H1 (cell line): Measurements from ENCODE around the gene IGFBP4. TPM values are rescaled to one million over a fixed set of nuclear protein-coding genes. Genes with fewer than 3 reads are reported as not detected.
A peak's percentile ranks its signal among the peaks of the same experiment; 100 is the strongest.

ENCODE experiments used
- CTCF ChIA-PET: fragments of 300-600 bp; sonication (Branson Sonifier 250); formaldehyde crosslinking; loops from one replicate; lab custom pipeline; 2021; ENCODE audit not compliant: partially characterized antibody; lab: Charles Lee
- POLR2A ChIA-PET: fragments of 300-600 bp; sonication (Branson Sonifier 250); formaldehyde crosslinking; loops from one replicate; lab custom pipeline; 2021; ENCODE audit warnings: inconsistent platforms; ENCODE audit not compliant: partially characterized antibody; lab: Charles Lee
- DNase-seq, 2 experiments: peaks; one replicate each; pipeline versions ENCODE4 v3.0.0 to v3.0.0-alpha.2; 2010 to 2022; ENCODE audit warnings: low spot score in 2 of 2, low read depth in 1 of 2, mixed read lengths in 1 of 2
- FAIRE-seq: peaks from 2 replicates; lab custom pipeline; 2011; peaks lifted over from hg19 to GRCh38; lab: Jason Lieb, UNC
- H2AFZ ChIP-seq: 2 replicates; pipeline ENCODE4 v1.8.1; 2012; ENCODE audit warnings: low read length, inconsistent platforms
- H2AK5ac ChIP-seq: 2 replicates; pipeline ENCODE4 v1.6.1; 2013; ENCODE audit warnings: low read depth, low read length
- H2BK120ac ChIP-seq: replicated peaks from 2 replicates; pipeline ENCODE3; 2013; ENCODE audit warnings: low read depth, low read length, inconsistent platforms
- H2BK12ac ChIP-seq: 2 replicates; pipeline ENCODE4 v1.6.1; 2013; ENCODE audit warnings: low read depth, low read length
- H2BK15ac ChIP-seq: 2 replicates; pipeline ENCODE4 v1.6.1; 2013; ENCODE audit warnings: low read length
- H2BK20ac ChIP-seq: 2 replicates; pipeline ENCODE4 v1.6.1; 2013; ENCODE audit warnings: low read length
- H2BK5ac ChIP-seq: 2 replicates; pipeline ENCODE4 v1.6.1; 2013; ENCODE audit warnings: low read depth, low read length
- H3K14ac ChIP-seq: 2 replicates; pipeline ENCODE4 v1.6.1; 2013; ENCODE audit warnings: inconsistent platforms; ENCODE audit not compliant: insufficient read length
- H3K18ac ChIP-seq: 2 replicates; pipeline ENCODE4 v1.6.1; 2013; ENCODE audit warnings: low read length; ENCODE audit errors: extremely low read depth
- H3K23ac ChIP-seq: 2 replicates; pipeline ENCODE4 v1.6.1; 2013; ENCODE audit warnings: inconsistent platforms; ENCODE audit not compliant: insufficient read length
- H3K23me2 ChIP-seq: 2 replicates; pipeline ENCODE4 v1.6.1; 2013; ENCODE audit warnings: low read depth, low read length
- H3K27ac ChIP-seq: 2 replicates; pipeline ENCODE4 v1.6.1; 2011; ENCODE audit warnings: low read depth, low read length, inconsistent platforms
- H3K27me3 ChIP-seq, 4 experiments: replicated peaks in 1 of 4; 1 replicate in 1 of 4; 2 replicates in 3 of 4; pipeline versions ENCODE4 v1.6.1 to v1.8.1; 2011 to 2013; ENCODE audit warnings: low read length in 3 of 4, mild to moderate bottlenecking in 3 of 4, inconsistent platforms in 2 of 4, mixed read lengths in 2 of 4, moderate library complexity in 1 of 4; ENCODE audit not compliant: control insufficient read depth in 3 of 4, insufficient read depth in 3 of 4; ENCODE audit errors: extremely low read depth in 1 of 4
- H3K36me3 ChIP-seq, 4 experiments: 2 replicates each; pipeline versions ENCODE4 v1.6.1 to v1.8.1; 2011 to 2013; ENCODE audit warnings: mild to moderate bottlenecking in 4 of 4, low read length in 3 of 4, moderate library complexity in 2 of 4, control low read depth in 1 of 4, inconsistent platforms in 1 of 4; ENCODE audit not compliant: insufficient read depth in 4 of 4, control insufficient read depth in 2 of 4
- H3K4ac ChIP-seq: replicated peaks from 2 replicates; pipeline ENCODE3; 2013; ENCODE audit warnings: low read length, low read depth, mixed read lengths, inconsistent platforms; ENCODE audit not compliant: insufficient read length
- H3K4me1 ChIP-seq, 4 experiments: replicated peaks in 1 of 4; 1 replicate in 1 of 4; 2 replicates in 3 of 4; pipeline versions ENCODE4 v1.6.1 to v1.8.1; 2011 to 2013; ENCODE audit warnings: low read length in 3 of 4, inconsistent platforms in 2 of 4, mixed read lengths in 1 of 4; ENCODE audit not compliant: insufficient read depth in 4 of 4, control insufficient read depth in 3 of 4
- H3K4me2 ChIP-seq, 2 experiments: 2 replicates each; pipeline versions ENCODE4 v1.6.1 to v1.8.1; 2011 to 2013; ENCODE audit warnings: low read depth in 2 of 2, low read length in 2 of 2, control low read depth in 1 of 2, inconsistent platforms in 1 of 2, mild to moderate bottlenecking in 1 of 2; ENCODE audit not compliant: insufficient read depth in 1 of 2
- H3K4me3 ChIP-seq, 4 experiments: fragments of 200-600, 300-600 bp in 1 of 4; sonication (generic), shearing (Covaris generic), sonication (Bioruptor Twin) in 1 of 4; 2 replicates each; pipeline versions ENCODE4 v1.5.1 to v1.8.1; 2011 to 2016; ENCODE audit warnings: low read length in 4 of 4, low read depth in 3 of 4, control low read depth in 2 of 4, inconsistent platforms in 2 of 4, mild to moderate bottlenecking in 2 of 4, mixed read lengths in 1 of 4, moderate library complexity in 1 of 4; ENCODE audit not compliant: insufficient read depth in 2 of 4; ENCODE audit errors: extremely low read depth in 1 of 4
- H3K56ac ChIP-seq: replicated peaks from 2 replicates; pipeline ENCODE3; 2013; ENCODE audit warnings: low read depth, mild to moderate bottlenecking, mixed read lengths, low read length, inconsistent platforms; ENCODE audit not compliant: insufficient read length
- H3K79me1 ChIP-seq: 2 replicates; pipeline ENCODE4 v1.6.1; 2013; ENCODE audit warnings: low read depth, low read length, control low read depth
- H3K79me2 ChIP-seq, 2 experiments: 2 replicates each; pipeline versions ENCODE4 v1.6.1 to v1.8.1; 2012 to 2013; ENCODE audit warnings: low read length in 2 of 2, mild to moderate bottlenecking in 2 of 2, inconsistent platforms in 1 of 2; ENCODE audit not compliant: insufficient read depth in 2 of 2, control insufficient read depth in 1 of 2
- H3K9ac ChIP-seq, 4 experiments: replicated peaks in 1 of 4; 1 replicate in 1 of 4; 2 replicates in 3 of 4; pipeline versions ENCODE4 v1.6.1 to v1.8.1; 2011 to 2013; ENCODE audit warnings: low read depth in 3 of 4, low read length in 3 of 4, control low read depth in 2 of 4, mild to moderate bottlenecking in 2 of 4, moderate library complexity in 2 of 4, inconsistent platforms in 1 of 4; ENCODE audit errors: extremely low read depth in 1 of 4
- H3K9me3 ChIP-seq, 2 experiments: 2 replicates each; pipeline versions ENCODE4 v1.6.1 to v1.8.1; 2012 to 2013; ENCODE audit warnings: mild to moderate bottlenecking in 2 of 2, moderate library complexity in 2 of 2, control low read depth in 1 of 2, inconsistent platforms in 1 of 2, low read depth in 1 of 2, low read length in 1 of 2, mixed read lengths in 1 of 2; ENCODE audit not compliant: insufficient read depth in 2 of 2
- H4K20me1 ChIP-seq, 2 experiments: replicated peaks in 1 of 2; 2 replicates each; pipeline versions ENCODE3 to v1.8.1; 2011 to 2013; ENCODE audit warnings: inconsistent platforms in 2 of 2, low read length in 2 of 2, mild to moderate bottlenecking in 1 of 2; ENCODE audit not compliant: insufficient read depth in 2 of 2, control insufficient read depth in 1 of 2
- H4K5ac ChIP-seq: 2 replicates; pipeline ENCODE4 v1.6.1; 2013; ENCODE audit warnings: low read length, low read depth, mixed read lengths, inconsistent platforms; ENCODE audit not compliant: insufficient read length
- H4K8ac ChIP-seq: 2 replicates; pipeline ENCODE4 v1.8.0; 2013; ENCODE audit warnings: mild to moderate bottlenecking, moderate library complexity, low read length, inconsistent platforms; ENCODE audit not compliant: insufficient read depth; ENCODE audit errors: extremely low read depth
- H4K91ac ChIP-seq: replicated peaks from 2 replicates; pipeline ENCODE3; 2013; ENCODE audit warnings: low read length, mixed read lengths, inconsistent platforms; ENCODE audit not compliant: insufficient read length
- BRCA1 ChIP-seq: IDR thresholded peaks from 2 replicates; pipeline ENCODE4 v1.6.1; 2012; ENCODE audit warnings: low read depth, low read length, improper control_type of control experiment
- KDM1A ChIP-seq: fragments of 200-600, 300-600 bp; sonication (generic); IDR thresholded peaks from 2 replicates; pipeline ENCODE4 v1.7.1; 2016; ENCODE audit warnings: mild to moderate bottlenecking, low read length, borderline replicate concordance
- RAD21 ChIP-seq, 2 experiments: IDR thresholded peaks in 1 of 2; conservative IDR thresholded peaks in 1 of 2; 2 replicates each; pipeline ENCODE4 v1.6.1; 2011; ENCODE audit warnings: low read depth in 2 of 2, low read length in 2 of 2, improper control_type of control experiment in 1 of 2, inconsistent platforms in 1 of 2, mild to moderate bottlenecking in 1 of 2, moderate library complexity in 1 of 2
- SIN3A ChIP-seq, 2 experiments: IDR thresholded peaks in 1 of 2; conservative IDR thresholded peaks in 1 of 2; 2 replicates each; pipeline ENCODE4 v1.6.1; 2011 to 2012; ENCODE audit warnings: low read length in 2 of 2, improper control_type of control experiment in 1 of 2, low read depth in 1 of 2, mild to moderate bottlenecking in 1 of 2
- TAF7 ChIP-seq: optimal IDR thresholded peaks from 2 replicates; pipeline ENCODE3; 2011; ENCODE audit warnings: low read depth, mild to moderate bottlenecking, inconsistent platforms, low read length, moderate library complexity, borderline replicate concordance
- WGBS, 2 experiments: shearing (Covaris generic) in 1 of 2; methylation state at CpG; one replicate each; pipeline versions ENCODE4 v1.1.6 to v1.1.7; 2013 to 2015; ENCODE audit warnings: low lambda C conversion rate in 2 of 2, mixed read lengths in 2 of 2, inconsistent platforms in 1 of 2, low coverage in 1 of 2, missing lambda C conversion rate in 1 of 2; ENCODE audit not compliant: insufficient replicate concordance in 2 of 2, insufficient coverage in 1 of 2, insufficient read length in 1 of 2; ENCODE audit errors: extremely low coverage in 1 of 2, missing lambda C conversion rate in 1 of 2; 5-methylcytosine and 5-hydroxymethylcytosine counted together
- polyA plus RNA-seq, 7 experiments: library from polyadenylated mRNA; depleted of rRNA in 3 of 7; stranded (reverse) in 5 of 7; unstranded in 2 of 7; fragments of >200 nt in 5 of 7; fragments of 200-250 nt in 2 of 7; gene quantifications; 1 replicate in 5 of 7; 2 replicates in 1 of 7; 4 replicates in 1 of 7; pipeline versions ENCODE4 v1.2.1 to v1.2.3, GENCODE V29; 2011 to 2013; ENCODE audit warnings: missing spikeins in 2 of 7, mixed read lengths in 2 of 7
- total RNA-seq: library from RNA; stranded (reverse); fragmentation: NEBNext Ultra II Directional; extraction: Animal tissue kit (Norgen Biotek cat#: 25700); gene quantifications from 2 replicates; pipeline ENCODE4 v1.2.1, GENCODE V29; 2021
- TF ChIP-seq, protein P1 (sequence below), 3 experiments: IDR thresholded peaks; 1 replicate in 2 of 3; 2 replicates in 1 of 3; pipeline versions ENCODE4 v1.5.1 to v1.6.1; 2011; ENCODE audit warnings: low read length in 3 of 3, mild to moderate bottlenecking in 3 of 3, inconsistent platforms in 2 of 3, low read depth in 1 of 3, moderate library complexity in 1 of 3; ENCODE audit not compliant: insufficient read depth in 1 of 3; ENCODE audit errors: control extremely low read depth in 1 of 3

The IGFBP4 gene
- total and polyA plus RNA-seq, 2 of the 8 experiments (the other 6 are each of a cell fraction or from before 2014, with no cell fraction given), result 85.5 to 105 TPM

DNA sequence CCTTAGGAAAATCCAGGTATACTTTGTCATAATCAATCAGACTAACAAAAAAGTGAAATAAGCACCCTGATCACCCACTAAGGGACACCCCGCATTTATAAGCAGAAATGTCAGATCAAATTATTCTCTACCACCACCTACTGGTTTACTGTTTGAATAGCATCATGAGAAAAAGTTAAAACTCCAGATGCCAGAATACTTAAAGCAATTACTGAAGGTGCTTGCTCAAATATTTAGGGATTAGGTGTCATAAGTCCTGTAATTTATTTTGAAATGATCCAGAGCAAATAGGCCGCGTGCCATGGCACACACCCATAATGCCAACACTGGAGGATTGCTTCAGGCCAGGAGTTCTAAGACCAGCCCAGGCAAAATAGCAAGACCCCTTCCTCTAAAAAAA is 27.9 kb upstream of the IGFBP4 start:
- no peak overlapping the region for H2BK15ac ChIP-seq
- H3K9ac ChIP-seq, result no peak overlapping the region
- H2AFZ ChIP-seq, result no peak overlapping the region
- peak overlapping the region in 1 of 4 experiments; percentile 95; a peak in 1 of 8 replicates for H3K4me3 ChIP-seq
- 90% methylated on average over 3 of the region's 3 CpGs; no CpG with 5 or more reads in 1 of the 2 experiments for WGBS, 2 experiments
- H3K4ac ChIP-seq, result no peak overlapping the region
- H3K79me1 ChIP-seq, result no peaks in the 10 kb centered on the region
- no peak overlapping the region for H2BK12ac ChIP-seq
- no peak overlapping the region for H3K14ac ChIP-seq
- H2AK5ac ChIP-seq, result no peak overlapping the region
- peaks cover 5% of the 10 kb centered on the region for H3K23me2 ChIP-seq
- no peak overlapping the region for H3K23ac ChIP-seq
- no peaks in the 10 kb centered on the region for H3K9me3 ChIP-seq
- no peak overlapping the region for H4K8ac ChIP-seq
- ChIA-PET POLR2A (interaction anchor here (0.9 to 1.0 kb wide), 2 partner anchors 50 to 52 kb away, joined by 3 read pairs; no protein-coding TSS in a partner anchor), CTCF (interaction anchor here (0.7 to 5.8 kb wide), 31 partner anchors 10 to 1587 kb away, joined by 3 to 32 read pairs (median 4); partner anchors contain the start of gene TNS4)
- H3K27ac ChIP-seq, result no peak overlapping the region
- no peak overlapping the region for H2BK120ac ChIP-seq
- peaks cover 0 to 12% (median 5%) of the 10 kb centered on the region in 4 experiments; a peak in 4 of 7 replicates for H3K4me1 ChIP-seq
- H4K91ac ChIP-seq, result no peak overlapping the region
- H2BK5ac ChIP-seq, result no peak overlapping the region
- peaks cover 0 to 31% of the 10 kb centered on the region in 2 experiments; a peak in 2 of 4 replicates for H3K79me2 ChIP-seq
- no peak overlapping the region for H3K56ac ChIP-seq
- H4K5ac ChIP-seq, result no peak overlapping the region
- DNase-seq, result no peak
- H3K36me3 ChIP-seq, result peaks cover 12 to 60% (median 36%) of the 10 kb centered on the region in 4 experiments
- no peaks in the 10 kb centered on the region for H3K27me3 ChIP-seq
- peak in 1 of 2 experiments; percentile 33; a peak in 3 of 4 replicates for TF ChIP-seq RAD21 (IDR thresholded peaks at IDR 0.05 in 1 of 2, conservative IDR thresholded peaks at IDR 0.05 in 1 of 2; ENCODE audit: low read depth in 2 of 2, low read length in 2 of 2)
- TF ChIP-seq BRCA1, result peak; percentile 13; the same call in 1 of the 2 replicates
- TF ChIP-seq KDM1A, result no peak
- TF ChIP-seq, protein P1, sequence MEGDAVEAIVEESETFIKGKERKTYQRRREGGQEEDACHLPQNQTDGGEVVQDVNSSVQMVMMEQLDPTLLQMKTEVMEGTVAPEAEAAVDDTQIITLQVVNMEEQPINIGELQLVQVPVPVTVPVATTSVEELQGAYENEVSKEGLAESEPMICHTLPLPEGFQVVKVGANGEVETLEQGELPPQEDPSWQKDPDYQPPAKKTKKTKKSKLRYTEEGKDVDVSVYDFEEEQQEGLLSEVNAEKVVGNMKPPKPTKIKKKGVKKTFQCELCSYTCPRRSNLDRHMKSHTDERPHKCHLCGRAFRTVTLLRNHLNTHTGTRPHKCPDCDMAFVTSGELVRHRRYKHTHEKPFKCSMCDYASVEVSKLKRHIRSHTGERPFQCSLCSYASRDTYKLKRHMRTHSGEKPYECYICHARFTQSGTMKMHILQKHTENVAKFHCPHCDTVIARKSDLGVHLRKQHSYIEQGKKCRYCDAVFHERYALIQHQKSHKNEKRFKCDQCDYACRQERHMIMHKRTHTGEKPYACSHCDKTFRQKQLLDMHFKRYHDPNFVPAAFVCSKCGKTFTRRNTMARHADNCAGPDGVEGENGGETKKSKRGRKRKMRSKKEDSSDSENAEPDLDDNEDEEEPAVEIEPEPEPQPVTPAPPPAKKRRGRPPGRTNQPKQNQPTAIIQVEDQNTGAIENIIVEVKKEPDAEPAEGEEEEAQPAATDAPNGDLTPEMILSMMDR (IDR thresholded peaks at IDR 0.05; ENCODE audit: control extremely low read depth in 1 of 3, insufficient read depth in 1 of 3, low read depth in 1 of 3, low read length in 3 of 3), result peak in 2 of 3 experiments; percentile 28 to 58; a peak in 2 of 4 replicates
- TF ChIP-seq SIN3A (conservative IDR thresholded peaks at IDR 0.05 in 1 of 2, IDR thresholded peaks at IDR 0.05 in 1 of 2; ENCODE audit: low read depth in 1 of 2, low read length in 2 of 2), result 0 out of 4 replicates have a peak, but pooled peaks of 1 of the 2 experiments have one; percentile 32
- TF ChIP-seq TAF7, result no peak
- no peak overlapping the region for H2BK20ac ChIP-seq
- no peak overlapping the region for H3K18ac ChIP-seq
- no peak overlapping the region; a peak in 1 of 4 replicates for H3K4me2 ChIP-seq
- H4K20me1 ChIP-seq, result peaks cover 3 to 5% of the 10 kb centered on the region in 2 experiments
- no peak for FAIRE-seq
